NCI-H524 treated with DMSO at 0.1 percent for 48 hours (cell line): ENCODE measurements around the gene KIF6.
A peak's percentile ranks its signal among the peaks of the same experiment; 100 is the strongest.

ENCODE experiments used
- DNase-seq: peaks from one replicate; lab custom pipeline; 2025; lab: John Stamatoyannopoulos, UW

KIF6 gene

GRCh38 chr6:39446909-39447308 is 278.3 kb downstream of the KIF6 start:
- no peak for DNase-seq

- DNase-seq: no peak
These were observed 279.5 kb downstream of the KIF6 start for GRCh38 chr6:39445667-39446066.

DNA sequence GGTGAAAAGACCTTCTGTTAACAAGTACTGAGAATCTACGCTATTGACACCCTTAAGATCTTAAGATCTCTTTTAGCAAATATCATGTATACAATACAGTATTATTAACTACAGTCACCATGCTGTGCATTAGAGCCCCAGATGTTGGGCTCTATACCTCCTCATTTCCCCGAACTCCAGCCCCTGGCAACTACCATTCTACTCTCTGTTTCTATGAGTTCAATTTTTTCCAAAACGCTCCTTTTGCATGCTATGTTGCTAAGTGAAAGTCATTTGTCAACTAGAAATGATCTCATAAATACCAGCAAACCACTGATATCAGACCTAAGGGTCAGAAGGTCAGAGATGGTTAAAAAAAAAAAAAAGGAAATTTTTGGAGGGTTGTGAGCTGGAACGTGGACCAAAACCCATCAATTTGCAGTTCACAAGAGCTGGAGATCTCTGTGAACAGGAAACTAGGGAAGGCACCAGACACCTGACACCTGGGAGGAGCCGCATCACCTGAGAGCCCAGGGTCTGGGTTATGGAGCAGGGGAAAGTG is 280.7 kb downstream of the KIF6 start:
- DNase-seq: no peak

DNA sequence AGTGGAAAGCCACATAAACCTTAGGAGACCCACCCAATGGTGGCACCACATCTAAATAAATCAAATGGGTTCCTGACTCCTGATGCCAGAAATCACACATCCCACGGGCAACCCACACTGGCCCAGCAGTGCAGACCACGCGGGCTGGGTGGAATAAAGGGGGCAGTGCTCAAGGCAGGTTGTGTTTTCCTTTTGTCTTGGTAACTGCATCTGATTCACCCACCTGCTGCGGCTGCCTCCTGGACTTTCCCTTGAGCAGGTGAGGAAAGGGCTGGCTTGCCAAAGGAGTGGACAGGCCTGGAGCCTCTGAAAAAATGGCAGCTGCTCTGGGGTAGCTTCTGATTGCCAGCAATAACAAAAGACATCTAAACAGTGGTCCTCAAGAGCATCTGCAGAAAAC is 283.2 kb downstream of the KIF6 start:
- no peak for DNase-seq

DNA sequence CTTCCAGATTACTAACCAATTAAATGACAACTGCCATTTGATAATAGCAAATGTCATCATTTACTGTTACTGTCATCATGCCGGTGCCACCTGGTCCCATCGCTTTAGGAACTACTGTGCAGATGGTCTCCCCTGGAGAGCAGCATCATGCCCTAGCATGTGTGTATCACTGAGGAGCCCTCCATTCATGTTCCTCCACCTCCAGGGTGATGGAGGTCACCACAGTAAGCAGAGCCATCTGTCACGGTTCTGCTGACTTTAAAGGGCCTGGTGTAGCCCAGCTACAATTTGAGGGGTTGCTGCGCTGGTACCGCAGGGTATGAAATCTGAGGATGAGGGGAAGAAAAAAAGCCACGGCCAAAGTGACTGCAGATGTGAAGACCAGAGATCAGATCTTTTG is 283.9 kb downstream of the KIF6 start:
- DNase-seq: peak; percentile 85

GRCh38 chr6:39440039-39440426 is 285.2 kb downstream of the KIF6 start:
- DNase-seq: no peak

- no peak for DNase-seq
These were observed 285.7 kb downstream of the KIF6 start for GRCh38 chr6:39439342-39440038.

GRCh38 chr6:39433630-39434029 is 291.6 kb downstream of the KIF6 start:
- no peak for DNase-seq

DNA sequence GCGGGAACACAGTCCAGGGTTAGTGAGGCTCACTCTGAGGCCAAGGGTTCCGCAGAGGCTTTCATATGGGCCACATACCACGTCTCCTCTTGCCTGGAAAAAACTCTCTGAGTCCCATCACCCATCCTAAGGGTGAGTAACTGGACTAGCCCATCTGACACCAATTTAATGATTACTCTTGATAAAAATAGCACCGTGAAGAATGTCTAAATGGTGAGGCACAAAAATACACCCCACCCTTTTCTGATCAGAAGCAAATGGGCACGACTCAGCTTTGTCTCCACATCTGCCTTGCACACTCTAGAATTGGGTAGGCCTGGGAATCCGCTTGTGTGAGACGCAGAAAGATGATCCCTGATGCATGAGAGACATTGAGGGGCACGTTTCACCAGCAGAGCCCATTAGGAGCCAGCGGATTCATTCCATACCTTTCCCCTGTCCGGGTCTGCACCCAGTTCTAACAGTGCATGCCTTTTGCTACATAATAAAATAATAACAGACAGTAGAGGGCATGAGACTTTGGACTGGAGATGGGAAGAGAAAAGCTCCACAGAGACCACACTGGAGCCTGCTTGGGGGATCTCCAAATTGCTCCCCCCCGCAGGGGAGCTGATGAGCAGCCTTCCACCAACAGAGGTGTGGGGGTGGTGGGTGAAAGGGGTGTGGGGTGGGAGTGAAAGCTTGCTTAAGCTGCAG is 292.7 kb downstream of the KIF6 start:
- DNase-seq: no peak

- peak; percentile 70 for DNase-seq
These were observed 294.2 kb downstream of the KIF6 start for GRCh38 chr6:39430871-39431523.

GRCh38 chr6:39430446-39430845 is 294.8 kb downstream of the KIF6 start:
- DNase-seq: no peak

DNA sequence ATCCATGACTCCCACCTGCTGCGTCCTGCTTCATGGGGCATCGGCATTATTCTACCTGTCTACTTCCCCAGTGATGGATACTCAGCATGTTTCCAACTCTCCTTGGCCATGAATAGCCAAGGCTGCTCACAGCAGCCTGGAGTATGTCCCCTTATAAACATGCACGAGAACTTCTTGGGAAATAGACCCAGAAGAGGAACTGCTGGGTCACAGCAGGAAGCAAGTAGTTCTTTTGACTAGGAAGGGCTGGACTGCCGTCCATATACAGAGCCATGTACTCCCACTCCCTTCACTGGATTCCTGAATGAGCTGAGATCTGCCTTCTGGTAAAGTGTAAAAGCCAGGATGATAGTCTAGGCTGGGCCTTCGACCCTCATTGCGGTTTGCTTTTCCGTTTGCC is 296.4 kb downstream of the KIF6 start:
- DNase-seq: no peak

DNA sequence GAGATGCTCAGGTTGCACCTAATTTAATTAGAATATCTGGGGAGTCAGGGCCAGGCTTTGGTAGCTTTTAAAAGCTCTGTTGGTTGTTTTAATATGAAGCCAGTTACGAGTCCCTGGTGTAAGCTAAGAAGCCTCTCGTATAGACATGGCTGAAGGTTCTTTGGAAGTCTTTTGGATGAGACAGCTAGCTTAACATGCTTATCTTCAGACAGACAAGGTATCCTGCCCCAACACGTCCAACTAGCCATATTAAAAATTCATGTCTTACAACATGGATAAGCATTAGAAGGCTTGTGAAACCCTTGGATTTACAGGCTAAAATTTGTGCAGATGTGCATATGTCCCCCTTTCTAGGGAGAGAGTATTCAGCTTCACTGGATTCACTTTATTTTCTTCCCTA is 297.1 kb downstream of the KIF6 start:
- DNase-seq: no peak

GRCh38 chr6:39426073-39426456 is 299.1 kb downstream of the KIF6 start:
- no peak for DNase-seq

GRCh38 chr6:39425346-39426072 is 299.7 kb downstream of the KIF6 start:
- DNase-seq: no peak

- no peak for DNase-seq
These were observed 300.4 kb downstream of the KIF6 start for GRCh38 chr6:39424831-39425230.

DNA sequence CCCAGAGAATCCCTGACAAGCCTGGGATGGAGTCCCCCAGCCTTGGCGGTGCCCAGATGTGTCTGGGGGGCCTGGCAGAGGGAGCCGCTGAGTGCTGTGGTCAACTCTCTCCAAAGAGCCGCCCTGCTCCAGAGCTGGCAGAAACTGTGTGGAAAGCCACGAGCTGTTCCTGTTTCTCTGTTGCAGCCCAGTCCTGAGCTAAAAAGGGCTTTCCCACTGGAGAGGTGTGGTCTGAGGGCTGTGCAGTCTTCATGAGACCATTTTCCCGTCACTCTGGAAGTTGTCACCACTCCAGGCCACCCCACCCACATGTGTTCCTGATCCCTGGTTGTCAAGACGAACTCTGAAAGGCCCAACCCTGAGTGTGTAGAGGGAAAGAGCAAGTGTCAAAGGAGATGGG is 303.0 kb downstream of the KIF6 start:
- no peak for DNase-seq

- DNase-seq: no peak
These were observed 303.6 kb downstream of the KIF6 start for GRCh38 chr6:39421383-39422225.

GRCh38 chr6:39420300-39421265 is 304.6 kb downstream of the KIF6 start:
- DNase-seq: no peak

- no peak for DNase-seq
These were observed 305.6 kb downstream of the KIF6 start for GRCh38 chr6:39419607-39420006.
